Stimulated activated CD4-positive, alpha-beta T cell treated with anti-CD3 and anti-CD28 coated beads, Interleukin-12 subunit alpha, Interleukin-12 subunit beta, amount 100 ng/mL, for 48 hours (primary cell): Measurements from ENCODE around the gene DRD2.
A peak's percentile ranks its signal among the peaks of the same experiment; 100 is the strongest.

ENCODE experiments used
- DNase-seq, 3 donors: peaks; one replicate each; pipeline ENCODE4 v3.0.0-alpha.2; 2020; ENCODE audit warnings: low read depth in 2 of 3, low spot score in 1 of 3

DRD2 gene

GRCh38 chr11:113487622-113488021 is 12.4 kb upstream of the DRD2 start:
- no peak for DNase-seq

GRCh38 chr11:113484223-113484622 is 9.0 kb upstream of the DRD2 start:
- no peak for DNase-seq

GRCh38 chr11:113481672-113482071 is 6.5 kb upstream of the DRD2 start:
- DNase-seq, result no peak

DNA sequence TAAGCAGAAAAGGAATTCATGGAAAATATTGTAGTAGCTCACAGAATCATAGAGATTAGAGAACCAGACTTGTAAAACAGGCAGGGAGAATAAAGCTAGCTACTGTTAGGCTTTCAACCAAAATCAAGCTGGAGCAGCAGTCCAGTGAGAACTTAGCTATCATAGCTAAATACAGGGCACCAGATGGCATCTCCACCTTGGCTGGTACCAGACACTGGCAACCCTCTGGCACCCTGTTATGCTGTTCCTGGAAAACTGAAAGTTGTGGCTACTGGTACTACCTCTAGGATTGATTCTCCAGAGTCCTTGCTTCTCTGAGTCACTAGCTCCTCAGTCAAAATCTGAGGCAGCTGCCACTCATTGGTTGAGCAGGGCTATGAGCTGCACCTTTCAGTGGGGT is 6.0 kb upstream of the DRD2 start:
- DNase-seq, result no peak

DNA sequence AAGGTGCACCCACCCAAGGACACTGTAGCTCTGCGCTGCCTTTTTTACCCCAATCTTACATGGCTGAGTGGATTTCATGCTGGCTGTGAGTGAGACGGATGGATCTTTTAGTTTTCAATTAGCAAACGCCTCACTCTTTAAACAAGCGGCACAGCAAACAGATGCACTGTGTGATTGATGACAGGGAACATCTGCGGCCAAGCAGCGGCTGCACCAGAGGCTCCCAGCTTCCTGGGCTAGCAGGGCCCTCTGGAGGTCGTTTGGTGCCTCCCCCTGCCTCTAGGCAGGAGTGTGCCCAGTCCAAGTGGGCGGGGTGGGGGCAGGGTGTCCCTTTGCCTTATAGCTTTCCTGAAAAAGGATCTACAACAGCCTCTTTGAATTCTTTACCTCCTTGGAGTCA is 2.1 kb upstream of the DRD2 start:
- DNase-seq, result no peak

DNA sequence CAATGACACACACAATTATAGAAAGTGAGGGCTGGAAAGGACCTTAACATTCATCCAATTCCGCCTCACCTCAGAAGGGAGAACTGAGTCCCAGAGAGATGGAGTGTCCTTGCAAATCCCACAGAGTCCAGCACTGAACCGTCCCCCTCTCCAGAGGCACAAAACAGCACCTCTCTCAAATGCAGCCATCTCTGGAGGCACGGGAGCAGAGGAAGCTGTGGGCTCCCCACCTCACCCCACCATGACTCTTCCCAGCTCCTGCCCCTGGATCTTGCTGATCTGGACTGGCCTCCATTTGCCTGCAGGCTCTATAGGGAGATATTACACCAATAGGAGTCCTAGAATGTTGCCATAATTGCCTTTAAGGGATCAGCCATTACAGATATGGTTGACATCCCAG is 1.4 kb upstream of the DRD2 start:
- DNase-seq, result no peak

DNA sequence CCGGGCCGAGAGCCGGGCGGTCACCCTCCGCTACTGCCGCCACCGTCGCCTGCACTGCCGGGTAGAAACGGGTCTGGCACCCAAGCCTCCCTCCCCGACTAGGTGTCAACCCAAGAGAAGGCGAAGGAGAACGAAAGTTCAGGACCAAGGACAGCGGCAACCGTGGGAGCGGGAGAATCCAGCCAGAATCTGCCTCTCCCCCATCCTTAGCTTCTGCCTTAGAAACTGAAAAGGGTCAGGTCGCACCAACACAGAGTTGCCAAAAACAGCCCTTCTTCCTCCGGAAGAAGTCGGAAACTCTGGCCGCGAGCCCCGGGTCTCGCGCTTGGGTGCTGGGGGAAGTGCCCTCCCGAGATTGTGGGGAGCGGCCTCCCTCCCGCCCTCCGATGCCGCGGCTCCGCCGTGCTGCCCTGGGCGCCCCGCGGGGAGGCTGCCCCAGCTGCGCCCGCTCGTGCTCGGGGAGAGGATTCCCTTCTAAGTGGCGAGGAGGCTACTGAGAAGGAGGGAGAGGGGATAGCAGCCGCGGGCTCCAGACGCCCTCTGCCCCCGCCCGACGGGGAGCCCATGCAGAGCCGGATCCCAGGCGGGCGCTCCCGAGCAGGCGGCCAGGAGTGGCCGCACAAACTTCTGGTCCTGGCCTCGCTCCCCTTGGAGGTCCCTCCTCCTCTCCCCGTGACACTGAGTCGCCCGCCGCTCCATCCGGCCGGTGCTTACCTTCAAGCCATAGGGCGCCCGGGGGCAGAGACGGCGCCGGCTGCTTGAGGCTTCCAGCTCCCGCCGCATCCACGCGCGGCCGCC is 637 bp downstream of the DRD2 start:
- DNase-seq, result peak; percentile 17 to 43 (median 40)

GRCh38 chr11:113473983-113474361 is 1.2 kb downstream of the DRD2 start:
- no peak for DNase-seq

DNA sequence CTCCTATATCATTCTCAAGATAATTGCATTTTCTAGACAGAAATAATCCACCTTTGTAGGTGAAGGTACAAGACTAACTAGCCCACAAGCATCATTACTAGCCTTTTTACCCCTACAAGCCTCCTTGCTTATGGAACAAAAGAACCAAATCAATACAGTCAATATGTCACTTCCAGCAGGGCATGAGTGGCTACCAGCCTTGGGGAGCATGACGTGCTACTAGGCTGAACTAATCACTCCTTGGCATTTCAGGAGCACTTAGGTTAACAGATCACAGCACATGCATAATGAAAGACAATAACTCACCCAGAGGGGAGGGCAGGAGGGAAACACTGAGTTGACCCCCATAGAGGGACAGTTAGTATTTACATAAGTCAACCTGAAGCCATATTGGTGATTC is 2.7 kb downstream of the DRD2 start:
- DNase-seq, result no peak

- no peak for DNase-seq
These were observed 5.0 kb downstream of the DRD2 start for GRCh38 chr11:113470233-113470632.

DNA sequence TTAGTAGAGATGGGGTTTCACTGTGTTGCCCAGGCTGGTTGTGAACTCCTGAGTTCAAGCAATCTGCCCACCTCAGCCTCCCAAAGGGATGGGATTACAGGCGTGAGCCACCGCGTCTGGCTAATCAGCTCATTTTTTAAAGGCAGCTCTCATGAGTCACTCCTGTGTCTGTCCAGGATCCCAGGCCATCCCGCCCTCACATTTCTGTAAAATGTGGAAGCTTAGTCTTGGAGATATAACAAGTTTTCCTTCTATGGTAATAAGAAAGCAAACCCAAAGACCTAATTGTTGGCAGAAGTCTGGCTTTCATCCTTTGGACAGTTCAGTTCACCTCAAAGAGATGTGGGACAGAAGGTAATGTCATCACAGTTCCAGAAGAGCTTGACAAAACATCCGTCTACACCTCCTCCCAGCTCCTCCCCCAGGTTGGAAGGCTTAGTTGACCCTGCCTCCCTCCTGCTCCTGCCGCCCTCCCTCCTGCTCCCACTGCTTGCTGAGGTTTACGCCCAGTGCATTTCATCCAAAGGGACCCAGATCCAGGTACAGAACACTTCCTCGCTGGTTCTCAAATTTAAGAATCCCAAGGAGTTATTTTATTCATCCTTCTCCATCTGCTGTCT is 6.4 kb downstream of the DRD2 start:
- DNase-seq, result no peak

DNA sequence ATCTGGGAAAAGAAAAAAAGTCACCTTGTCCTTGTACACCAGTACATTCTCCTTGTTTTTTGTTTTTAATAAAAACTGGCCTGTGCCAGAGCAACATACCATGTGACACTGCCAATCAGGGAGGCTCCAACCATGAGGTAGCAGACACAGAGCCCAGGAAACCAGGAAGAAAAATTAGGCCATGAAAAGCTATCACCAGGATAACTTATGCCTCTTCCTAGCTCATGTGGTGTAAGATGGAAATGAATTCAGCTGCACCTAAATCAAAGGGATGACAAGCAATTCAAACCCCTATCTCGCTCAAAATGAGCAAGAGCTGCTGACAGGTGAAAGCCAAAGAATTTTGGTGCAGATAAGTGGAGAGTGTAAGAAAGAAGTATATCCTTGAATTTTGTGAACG is 7.7 kb downstream of the DRD2 start:
- no peak for DNase-seq

DNA sequence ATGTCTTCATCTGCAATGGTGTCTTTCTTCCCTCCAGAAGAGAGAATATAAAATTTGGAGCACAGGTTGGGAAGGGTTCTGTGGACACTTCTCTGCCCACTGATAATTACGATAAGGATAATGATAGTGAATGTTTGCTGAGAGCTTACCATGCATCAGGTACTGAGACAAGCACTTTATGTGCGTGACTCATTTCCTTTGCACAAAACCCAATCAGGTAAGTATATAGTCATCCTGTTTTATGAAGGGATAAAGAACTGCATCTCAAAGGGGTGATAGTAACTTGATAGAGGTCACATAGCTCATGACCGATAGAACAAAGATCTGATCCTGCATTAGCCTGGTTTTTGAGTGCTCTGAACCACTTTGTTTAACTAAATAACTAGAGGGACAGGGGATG is 9.4 kb downstream of the DRD2 start:
- no peak for DNase-seq

- DNase-seq, result no peak
These were observed 10.8 kb downstream of the DRD2 start for GRCh38 chr11:113464416-113464815.

GRCh38 chr11:113462830-113463229 is 12.4 kb downstream of the DRD2 start:
- no peak for DNase-seq

GRCh38 chr11:113461639-113462038 is 13.6 kb downstream of the DRD2 start:
- no peak for DNase-seq

DNA sequence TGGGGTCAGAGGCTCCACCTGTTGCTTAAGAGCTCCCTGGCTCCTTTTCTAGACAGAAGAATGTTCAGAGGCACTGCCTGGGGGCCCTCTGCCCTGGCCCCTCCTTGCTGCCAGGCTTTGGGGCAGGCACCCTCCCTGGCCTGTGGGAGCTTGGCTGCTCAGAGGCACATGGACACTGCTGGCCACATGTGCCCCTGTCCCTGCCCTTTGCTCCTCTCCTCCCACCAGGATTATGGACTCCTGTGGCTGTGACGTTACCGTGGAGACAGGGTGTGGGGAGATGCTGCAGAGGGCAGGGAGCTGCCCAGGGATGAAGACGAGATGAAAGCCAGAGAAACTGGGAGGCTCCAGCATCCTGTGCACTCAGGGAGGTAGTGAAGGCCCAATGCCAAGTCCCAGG is 14.7 kb downstream of the DRD2 start:
- DNase-seq, result no peak

- no peak for DNase-seq
These were observed 17.0 kb downstream of the DRD2 start for GRCh38 chr11:113458189-113458588.

DNA sequence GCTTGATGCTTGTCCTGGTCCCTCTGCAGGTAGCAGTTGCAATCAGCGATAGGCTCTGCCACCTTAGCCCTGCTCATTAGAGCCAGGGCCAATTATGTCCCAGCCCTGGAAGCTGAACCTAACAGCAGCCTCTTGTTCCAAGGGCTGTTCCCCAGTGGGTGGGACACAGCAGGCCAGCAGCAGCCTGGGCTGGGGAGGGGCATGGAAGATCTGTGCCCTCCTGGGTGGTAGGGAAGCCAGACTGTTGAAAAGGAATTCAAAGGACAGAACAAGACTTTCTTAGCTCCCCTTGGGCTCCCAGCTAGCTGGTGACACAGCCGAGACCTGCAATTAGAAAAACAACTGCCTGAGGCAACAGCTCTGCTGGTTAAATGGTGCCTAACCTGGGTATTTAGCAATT is 17.4 kb downstream of the DRD2 start:
- no peak for DNase-seq

DNA sequence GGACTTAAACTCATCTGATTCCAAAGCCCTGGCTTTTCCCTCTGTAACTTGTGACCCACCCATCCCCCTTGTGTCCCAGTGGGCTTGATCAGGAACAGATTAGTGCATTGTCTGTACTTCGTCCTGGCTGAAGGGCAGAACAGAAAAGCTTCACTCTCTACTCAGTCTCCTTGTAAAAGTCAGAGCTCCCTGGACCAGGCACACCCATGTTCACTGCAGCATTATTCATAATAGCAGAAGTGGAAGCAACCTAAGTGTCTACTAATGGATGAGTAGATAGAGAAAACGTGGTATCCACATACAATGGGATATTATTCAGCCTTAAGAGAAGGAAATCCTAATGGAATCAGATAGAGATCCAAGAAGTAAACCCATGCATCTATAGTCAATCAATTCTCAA is 20.7 kb downstream of the DRD2 start:
- DNase-seq, result no peak

DNA sequence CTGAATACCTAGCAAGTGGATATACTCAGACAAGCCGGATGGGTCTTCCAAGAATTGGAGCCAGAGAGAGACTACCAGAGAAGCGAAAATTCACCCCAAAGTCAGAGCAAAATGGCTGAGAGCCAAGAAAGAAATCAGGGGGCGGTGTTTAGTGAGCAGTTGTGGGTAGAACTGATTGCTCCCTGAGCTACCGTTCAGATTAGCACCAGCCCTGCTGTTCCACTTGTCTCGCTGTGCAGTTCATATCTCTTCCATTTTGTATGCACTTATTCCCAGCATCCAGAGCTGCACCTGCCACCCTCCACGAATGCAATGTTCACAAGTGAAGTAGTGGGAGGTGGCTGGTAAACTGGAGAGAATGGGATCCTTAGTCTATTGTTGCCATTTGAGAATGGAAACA is 25.5 kb downstream of the DRD2 start:
- DNase-seq, result no peak

DNA sequence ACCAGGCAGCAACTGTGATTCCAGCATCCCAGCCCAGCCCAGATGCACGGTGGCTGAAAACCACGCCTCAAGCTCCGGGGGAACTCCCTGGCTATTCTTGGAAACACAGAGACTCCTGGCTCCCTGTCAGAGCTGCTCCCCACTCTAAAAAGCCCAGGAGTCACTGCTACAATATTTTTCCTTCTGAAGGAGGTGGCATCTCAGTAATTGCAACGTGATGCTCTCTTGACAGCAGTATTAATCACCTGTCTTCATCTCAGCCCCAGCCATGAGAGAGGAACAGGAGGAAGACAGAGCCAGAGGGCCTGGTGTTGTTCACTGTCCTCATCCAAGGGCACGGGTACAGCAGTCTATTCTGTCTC is 26.9 kb downstream of the DRD2 start:
- DNase-seq, result no peak

DNA sequence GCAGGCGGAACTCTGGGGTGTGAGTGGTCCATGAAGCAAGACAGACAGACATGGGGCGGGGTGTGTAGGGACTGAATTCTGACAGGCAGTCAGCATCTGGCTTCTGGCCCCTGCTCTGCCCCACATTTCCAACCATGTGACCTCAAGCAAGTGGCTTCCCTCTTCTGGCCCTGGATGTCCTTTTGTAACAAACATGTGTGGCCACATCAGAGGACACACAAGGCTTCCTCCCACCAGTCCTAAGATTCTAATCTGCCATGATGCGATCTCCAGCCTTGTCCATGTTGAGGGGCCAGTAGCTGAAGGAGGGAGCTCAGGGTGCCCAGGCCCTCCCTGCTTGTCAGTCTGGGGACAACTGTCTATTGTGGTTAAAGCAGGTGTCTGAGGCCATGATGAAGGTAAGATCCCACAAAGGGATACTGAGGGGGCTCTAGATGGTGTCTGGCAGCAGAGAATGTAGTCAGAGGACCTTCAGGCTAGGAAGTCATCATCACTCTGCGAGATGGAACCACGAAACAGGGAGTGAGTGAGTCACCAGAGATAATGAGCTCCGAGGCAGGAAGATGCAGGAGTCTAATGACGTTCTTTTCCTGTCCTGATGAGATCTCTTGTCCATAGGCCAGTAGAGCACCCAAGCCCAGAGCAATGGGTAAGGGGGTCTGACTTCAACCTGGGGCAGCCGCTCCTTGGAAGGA is 27.4 kb downstream of the DRD2 start:
- DNase-seq, result no peak
